B cell (primary cell): ENCODE measurements around the gene COA8. TPM values are rescaled to one million over a fixed set of nuclear protein-coding genes. Genes with fewer than 3 reads are reported as not detected.
"Not testable (repeated sequence)": the region's sequence is repeated elsewhere in the genome, so short reads cannot be mapped to it uniquely, and the experiment has no call there.

Source experiments
- ATAC-seq: fragments of 200-7000 bp; cut with Tn5 transposase; one replicate; pipeline ENCODE4 v1.10.0; 2021; ENCODE audit warnings: low read depth, mild to moderate bottlenecking, moderate number of reproducible peaks, moderate library complexity
- CTCF ChIA-PET: fragments of 350-600 bp; sonication (Branson Sonifier 250); formaldehyde crosslinking; loops from one replicate; lab custom pipeline; 2021; ENCODE audit warnings: antibody characterized with exemption, inconsistent platforms; lab: Charles Lee
- POLR2A ChIA-PET: fragments of 350-600 bp; sonication (Branson Sonifier 250); formaldehyde crosslinking; loops from one replicate; lab custom pipeline; 2021; ENCODE audit warnings: antibody characterized with exemption; lab: Charles Lee
- DNase-seq: peaks from one replicate; pipeline ENCODE4 v3.0.0; 2013
- H2AFZ ChIP-seq: 2 replicates; pipeline ENCODE4 v1.6.1; 2012; ENCODE audit warnings: mild to moderate bottlenecking, low read depth, low read length; ENCODE audit not compliant: insufficient read depth, poor library complexity, severe bottlenecking
- H3K27ac ChIP-seq, 2 donors: 1 replicate in 1 of 2; 2 replicates in 1 of 2; pipeline ENCODE4 v1.5.1; 2012 to 2013; ENCODE audit warnings: low read length in 2 of 2, mild to moderate bottlenecking in 2 of 2, moderate library complexity in 1 of 2
- H3K27me3 ChIP-seq, 4 experiments: fragments of 200-600 bp in 1 of 4; sonication (generic) in 1 of 4; replicated peaks in 1 of 4; 1 replicate in 2 of 4; 2 replicates in 2 of 4; pipeline versions ENCODE4 v1.6.1 to v1.7.0; 2013 to 2016; ENCODE audit warnings: low read length in 3 of 4, mild to moderate bottlenecking in 2 of 4, mixed read lengths in 1 of 4, moderate library complexity in 1 of 4; ENCODE audit not compliant: insufficient read depth in 4 of 4, control insufficient read depth in 3 of 4; ENCODE audit errors: control extremely low read depth in 1 of 4
- H3K36me3 ChIP-seq, 2 experiments: replicated peaks in 1 of 2; 1 replicate in 1 of 2; 2 replicates in 1 of 2; pipeline versions ENCODE4 v1.6.1 to v1.7.1; 2013; ENCODE audit warnings: low read length in 1 of 2; ENCODE audit not compliant: insufficient read depth in 2 of 2, control insufficient read depth in 1 of 2; ENCODE audit errors: control extremely low read depth in 1 of 2, extremely low read depth in 1 of 2
- H3K4me1 ChIP-seq, 2 donors: fragments of 200-600 bp in 1 of 2; sonication (generic) in 1 of 2; 1 replicate in 1 of 2; 2 replicates in 1 of 2; pipeline versions ENCODE4 v1.5.1 to v1.6.1; 2013 to 2017; ENCODE audit warnings: low read length in 2 of 2; ENCODE audit not compliant: control insufficient read depth in 2 of 2, insufficient read depth in 2 of 2
- H3K4me2 ChIP-seq: replicated peaks from 2 replicates; pipeline ENCODE3; 2012; ENCODE audit warnings: mild to moderate bottlenecking, low read depth, low read length; ENCODE audit not compliant: poor library complexity, severe bottlenecking
- H3K4me3 ChIP-seq, 5 experiments: fragments of 200-600 bp in 1 of 5; sonication (generic) in 1 of 5; 1 replicate in 3 of 5; 2 replicates in 2 of 5; pipeline versions ENCODE4 v1.5.1 to v1.7.0; 2011 to 2016; ENCODE audit warnings: low read length in 4 of 5, mild to moderate bottlenecking in 4 of 5, low read depth in 2 of 5, control low read depth in 1 of 5, moderate library complexity in 1 of 5; ENCODE audit not compliant: insufficient read depth in 1 of 5; ENCODE audit errors: control extremely low read depth in 1 of 5, extremely low read depth in 1 of 5
- H3K79me2 ChIP-seq: fragments of 200-600 bp; sonication (generic); one replicate; pipeline ENCODE4 v1.6.0; 2016; ENCODE audit warnings: low read length; ENCODE audit not compliant: control insufficient read depth, insufficient read depth
- H3K9ac ChIP-seq: fragments of 200-600 bp; sonication (generic); 2 replicates; pipeline ENCODE4 v1.6.1; 2017; ENCODE audit warnings: mild to moderate bottlenecking, low read length, moderate library complexity
- H3K9me3 ChIP-seq, 3 donors: one replicate each; pipeline versions ENCODE4 v1.6.1 to v1.7.1; 2013; ENCODE audit warnings: low read length in 2 of 3; ENCODE audit not compliant: control insufficient read depth in 2 of 3, insufficient read depth in 1 of 3; ENCODE audit errors: control extremely low read depth in 1 of 3
- H4K20me1 ChIP-seq: 2 replicates; pipeline ENCODE4 v1.6.0; 2012; ENCODE audit warnings: mild to moderate bottlenecking, low read length; ENCODE audit not compliant: insufficient read depth, control insufficient read depth, poor library complexity, severe bottlenecking
- H3K27ac Mint-ChIP-seq: one replicate; pipeline ENCODE4 v1.8.0; 2021; ENCODE audit warnings: mixed read lengths
- H3K27me3 Mint-ChIP-seq: one replicate; pipeline ENCODE4 v1.8.0; 2021; ENCODE audit warnings: mixed read lengths
- H3K4me1 Mint-ChIP-seq: one replicate; pipeline ENCODE4 v1.8.0; 2021; ENCODE audit warnings: mixed read lengths
- H3K4me3 Mint-ChIP-seq: one replicate; pipeline ENCODE4 v1.8.0; 2021; ENCODE audit warnings: mixed read lengths
- H3K9me3 Mint-ChIP-seq: one replicate; pipeline ENCODE4 v1.8.0; 2022; ENCODE audit warnings: mixed read lengths; ENCODE audit not compliant: insufficient read depth
- EZH2 ChIP-seq: IDR thresholded peaks from 2 replicates; pipeline ENCODE4 v1.6.1; 2012; ENCODE audit warnings: borderline replicate concordance, low read depth, mild to moderate bottlenecking, moderate library complexity, low read length; ENCODE audit not compliant: insufficient read depth, poor library complexity, severe bottlenecking
- WGBS: methylation state at CpG from one replicate; pipeline ENCODE4 v1.1.5; 2013; ENCODE audit warnings: missing lambda C conversion rate; ENCODE audit not compliant: insufficient coverage; 5-methylcytosine and 5-hydroxymethylcytosine counted together
- intact Hi-C: fragments of 100-400 bp; cut with micrococcal nuclease; formaldehyde crosslinking; loops from one replicate; pipeline ENCODE4 v1.10.0; 2022
- polyA plus RNA-seq: library from polyadenylated mRNA; depleted of rRNA; stranded (reverse); fragments of >200 nt; gene quantifications from 2 replicates; pipeline ENCODE4 v1.2.3, GENCODE V29; 2012
- total RNA-seq, 2 donors: library from RNA; stranded (reverse); fragments of 120-200 nt in 1 of 2; gene quantifications; 1 replicate in 1 of 2; 2 replicates in 1 of 2; pipeline versions ENCODE4 v1.2.3 to v1.2.4, GENCODE V29; 2013 to 2022
- TF ChIP-seq, protein P1 (sequence below): fragments of 200-600 bp; IDR thresholded peaks from one replicate; pipeline ENCODE4 v1.8.0; 2022; ENCODE audit warnings: antibody characterized with exemption, mild to moderate bottlenecking

Gene COA8
- total and polyA plus RNA-seq, 2 donors (not counting 1 experiment from before 2014, with no cell fraction given) = 7.5 to 24.9 TPM

DNA sequence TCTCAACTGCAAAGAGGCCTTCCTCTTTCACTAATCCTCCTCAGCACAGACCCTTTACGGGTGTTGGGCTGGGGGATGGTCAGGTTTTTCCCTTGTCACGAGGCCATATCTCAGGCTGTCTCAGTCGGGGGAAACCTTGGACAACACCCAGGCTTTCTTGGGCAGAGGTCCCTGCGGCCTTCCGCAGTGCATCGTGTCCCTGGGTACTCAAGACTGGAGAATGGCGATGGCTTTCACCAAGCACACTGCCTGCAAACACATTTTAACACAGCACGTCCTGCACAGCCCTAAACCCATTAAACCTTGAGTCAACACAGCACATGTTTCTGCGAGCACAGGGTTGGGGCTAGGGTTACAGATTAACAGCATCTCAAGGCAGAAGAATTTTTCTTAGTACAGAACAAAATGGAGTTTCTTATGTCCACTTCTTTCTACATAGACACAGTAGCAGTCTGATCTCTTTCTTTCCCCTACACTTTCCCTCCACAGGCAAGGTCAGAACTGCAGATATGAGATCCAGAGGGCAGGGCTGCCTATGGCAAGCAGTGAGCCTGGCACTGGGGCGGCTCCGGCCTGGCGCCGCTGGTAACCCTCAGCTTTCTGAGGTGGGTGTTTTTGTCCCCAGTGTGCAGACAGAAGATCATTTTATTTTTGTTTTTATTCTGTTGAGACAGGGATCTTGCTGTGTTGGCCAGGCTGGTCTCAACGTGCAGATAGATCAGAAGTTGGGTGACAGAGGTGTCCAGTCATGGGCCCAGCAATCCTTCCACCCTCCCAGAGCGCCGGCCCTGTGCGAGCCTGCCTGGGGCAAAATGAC, 37.1 kb upstream of the COA8 start:
- H2AFZ ChIP-seq, POLR2A ChIA-PET, H3K27ac ChIP-seq, H3K27me3 Mint-ChIP-seq, H3K36me3 ChIP-seq, H3K9me3 Mint-ChIP-seq, ATAC-seq, H3K4me3 ChIP-seq, H3K9ac ChIP-seq, H3K4me3 Mint-ChIP-seq, DNase-seq, H3K4me2 ChIP-seq: not testable (repeated sequence)
- 85% methylated on average over 16 of the region's 17 CpGs for WGBS
- peaks cover 0 to 24% (median 8%) of the 10 kb centered on the region in 4 experiments for H3K27me3 ChIP-seq
- H3K9me3 ChIP-seq = peaks cover 0 to 10% (median 0%) of the 10 kb centered on the region in 3 donors
- peaks cover 16% of the 10 kb centered on the region for H3K79me2 ChIP-seq
- CTCF ChIA-PET = interaction anchor here (5.8 kb wide), 1 partner anchor 7 kb away, joined by 42 read pairs; no protein-coding TSS in a partner anchor
- H4K20me1 ChIP-seq = peaks cover 14% of the 10 kb centered on the region
- Mint-ChIP-seq H3K27ac (peak overlapping the region; percentile 41), H3K4me1 (peaks cover 47% of the 10 kb centered on the region)
- H3K4me1 ChIP-seq = peaks cover 46 to 57% of the 10 kb centered on the region in 2 donors
- intact Hi-C loops = loop anchor here (5.0 kb wide), 1 partner anchor 933 kb away; the partner anchor contains the start of gene RCOR1

DNA sequence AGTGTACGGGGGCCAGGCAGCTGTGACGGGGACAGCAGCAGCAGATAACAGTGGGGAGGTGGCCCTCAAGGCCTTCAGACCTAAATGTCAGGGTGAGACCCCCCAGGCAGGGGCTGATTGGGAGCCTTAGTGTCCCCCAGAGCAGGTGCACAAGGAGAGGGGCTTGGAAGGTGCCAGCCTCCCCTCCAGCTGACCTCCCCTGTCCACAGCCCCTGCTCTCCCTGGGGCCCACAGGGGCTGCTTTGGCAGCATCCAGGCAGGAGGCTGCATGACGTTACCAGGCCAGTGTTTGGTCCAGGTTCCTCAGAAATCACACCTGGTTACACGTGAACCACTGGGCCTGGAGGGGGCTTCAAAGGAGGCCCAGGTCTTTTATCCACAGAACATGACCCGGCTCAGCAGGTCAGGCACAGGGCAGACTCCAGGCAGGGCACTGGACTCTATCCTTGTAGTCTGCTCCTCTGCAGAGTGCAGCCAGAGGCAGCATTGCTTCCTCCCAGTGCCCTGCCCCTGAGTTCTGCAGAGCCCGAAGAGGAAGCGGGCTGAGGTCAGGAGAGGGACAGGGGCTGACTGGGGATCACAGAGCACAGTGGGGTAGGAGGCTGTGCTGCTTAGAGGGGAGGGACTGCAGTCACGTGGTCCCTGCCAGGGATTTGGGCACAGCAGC, 36.4 kb upstream of the COA8 start:
- H3K4me3 Mint-ChIP-seq = no peak overlapping the region
- H2AFZ ChIP-seq = no peak overlapping the region
- no peak overlapping the region for H3K4me3 ChIP-seq
- ChIA-PET CTCF (interaction anchor here (0.6 to 6.2 kb wide), 5 partner anchors 8 to 133 kb away, joined by 3 to 42 read pairs (median 5); partner anchors contain the start of gene BAG5), POLR2A (interaction anchor here (1.4 kb wide), 1 partner anchor 36 kb away, joined by 4 read pairs; the partner anchor contains the start of gene BAG5)
- no peak overlapping the region for H3K4me2 ChIP-seq
- peaks cover 51% of the 10 kb centered on the region for H3K4me1 Mint-ChIP-seq
- TF ChIP-seq EZH2 = no peak
- TF ChIP-seq, protein P1, sequence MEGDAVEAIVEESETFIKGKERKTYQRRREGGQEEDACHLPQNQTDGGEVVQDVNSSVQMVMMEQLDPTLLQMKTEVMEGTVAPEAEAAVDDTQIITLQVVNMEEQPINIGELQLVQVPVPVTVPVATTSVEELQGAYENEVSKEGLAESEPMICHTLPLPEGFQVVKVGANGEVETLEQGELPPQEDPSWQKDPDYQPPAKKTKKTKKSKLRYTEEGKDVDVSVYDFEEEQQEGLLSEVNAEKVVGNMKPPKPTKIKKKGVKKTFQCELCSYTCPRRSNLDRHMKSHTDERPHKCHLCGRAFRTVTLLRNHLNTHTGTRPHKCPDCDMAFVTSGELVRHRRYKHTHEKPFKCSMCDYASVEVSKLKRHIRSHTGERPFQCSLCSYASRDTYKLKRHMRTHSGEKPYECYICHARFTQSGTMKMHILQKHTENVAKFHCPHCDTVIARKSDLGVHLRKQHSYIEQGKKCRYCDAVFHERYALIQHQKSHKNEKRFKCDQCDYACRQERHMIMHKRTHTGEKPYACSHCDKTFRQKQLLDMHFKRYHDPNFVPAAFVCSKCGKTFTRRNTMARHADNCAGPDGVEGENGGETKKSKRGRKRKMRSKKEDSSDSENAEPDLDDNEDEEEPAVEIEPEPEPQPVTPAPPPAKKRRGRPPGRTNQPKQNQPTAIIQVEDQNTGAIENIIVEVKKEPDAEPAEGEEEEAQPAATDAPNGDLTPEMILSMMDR = no peak
- no peak overlapping the region for H3K27ac ChIP-seq
- peaks cover 43 to 57% of the 10 kb centered on the region in 2 donors for H3K4me1 ChIP-seq
- ATAC-seq (no peak), DNase-seq (no peak)
- peaks cover 23% of the 10 kb centered on the region for H3K79me2 ChIP-seq
- H3K27me3 ChIP-seq = peaks cover 0 to 18% (median 6%) of the 10 kb centered on the region in 4 experiments
- peaks cover 21% of the 10 kb centered on the region for H4K20me1 ChIP-seq
- no peak overlapping the region for H3K9ac ChIP-seq
- peaks cover 0 to 10% (median 0%) of the 10 kb centered on the region in 3 donors for H3K9me3 ChIP-seq
- WGBS = 73% methylated on average over 8 of the region's 8 CpGs
- peaks cover 0 to 5% of the 10 kb centered on the region in 2 experiments for H3K36me3 ChIP-seq
- H3K27ac Mint-ChIP-seq = peak overlapping the region; percentile 41
- intact Hi-C loops = loop anchor here (5.0 kb wide), 1 partner anchor 934 kb away; the partner anchor contains the start of gene RCOR1
- peaks cover 3% of the 10 kb centered on the region for H3K27me3 Mint-ChIP-seq
- no peaks in the 10 kb centered on the region for H3K9me3 Mint-ChIP-seq
